Measurements from ENCODE around the gene NOS3. TPM values are rescaled to one million over a fixed set of nuclear protein-coding genes. Genes with fewer than 3 reads are reported as not detected.
A peak's percentile ranks its signal among the peaks of the same experiment; 100 is the strongest.
"Not testable (repeated sequence)": the region's sequence is repeated elsewhere in the genome, so short reads cannot be mapped to it uniquely, and the experiment has no call there.

The NOS3 gene
- total RNA-seq, 1 experiment from 2014 or later = 41.6 TPM

- DNase-seq (ENCODE audit: low spot score); in situ Hi-C loops (cut with HindIII; ENCODE audit: low sequenced_read_pairs): not testable (repeated sequence)
These were observed 52.6 kb downstream of the NOS3 start for GRCh38 chr7:151043449-151043848.

GRCh38 chr7:151043959-151044358 lies 53.1 kb downstream of the NOS3 start:
- DNase-seq (ENCODE audit: low spot score) = no peak
- in situ Hi-C loops (cut with HindIII; ENCODE audit: low sequenced_read_pairs) = no loop called here

- DNase-seq (ENCODE audit: low spot score) = no peak
- in situ Hi-C loops (cut with HindIII; ENCODE audit: low sequenced_read_pairs) = no loop called here
These were observed 54.4 kb downstream of the NOS3 start for GRCh38 chr7:151045262-151045661.

GRCh38 chr7:151045967-151046366 lies 55.1 kb downstream of the NOS3 start:
- in situ Hi-C loops (cut with HindIII; ENCODE audit: low sequenced_read_pairs) = no loop called here
- no peak for DNase-seq (ENCODE audit: low spot score)

GRCh38 chr7:151046603-151047573 lies 56.1 kb downstream of the NOS3 start:
- no peak for DNase-seq (ENCODE audit: low spot score)
- in situ Hi-C loops (cut with HindIII; ENCODE audit: low sequenced_read_pairs) = no loop called here

DNA sequence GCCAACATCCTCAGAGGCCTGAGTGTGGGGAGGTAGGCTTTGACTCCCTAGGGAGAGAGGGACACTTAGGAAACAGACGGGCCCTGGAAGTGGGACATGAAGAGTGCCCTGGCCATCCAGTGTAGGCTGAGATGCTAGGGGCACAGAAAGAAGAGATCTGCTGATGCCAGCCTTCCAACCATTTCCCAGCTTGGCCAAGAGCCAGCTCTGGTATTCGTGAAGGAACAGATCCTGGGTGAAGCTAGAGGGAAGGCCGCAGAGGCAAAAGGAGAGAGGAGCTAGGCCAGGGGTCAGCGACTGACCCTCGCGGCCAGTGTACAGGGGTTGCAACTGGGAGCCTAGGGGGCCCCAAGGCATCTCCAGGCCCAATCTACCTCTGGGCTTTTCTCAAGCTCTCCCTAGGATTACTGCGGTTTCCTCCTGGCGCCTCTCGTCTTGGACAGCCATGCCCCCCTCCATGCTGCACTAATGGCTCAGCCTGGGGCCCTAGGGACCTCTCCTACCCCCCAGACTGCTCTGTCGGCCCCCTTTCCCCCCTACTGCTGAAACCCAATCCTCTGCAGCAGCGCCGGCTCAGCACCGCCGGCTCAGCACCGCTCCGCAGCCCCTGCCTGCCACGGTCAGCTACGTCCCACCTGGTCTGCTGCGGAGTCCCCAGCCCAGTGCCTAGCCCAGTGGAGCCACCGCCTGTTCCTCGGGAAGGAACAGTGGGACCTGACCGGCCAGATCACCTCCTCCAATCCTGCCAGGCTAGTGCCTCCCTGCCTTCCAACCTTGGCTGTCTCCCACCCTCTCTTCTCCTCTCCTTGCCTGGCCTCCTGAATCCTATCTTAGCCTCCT lies 57.4 kb downstream of the NOS3 start, which contains the start of gene ASIC3:
ASIC3 (plus strand) TSS at position 556 of the 840 bp plus-strand sequence. CDS start 355 bp downstream, outside the sequence.
- DNase-seq (ENCODE audit: low spot score) = no peak
- in situ Hi-C loops (cut with HindIII; ENCODE audit: low sequenced_read_pairs) = no loop called here

GRCh38 chr7:151048911-151049463 lies 58.2 kb downstream of the NOS3 start:
- in situ Hi-C loops (cut with HindIII; ENCODE audit: low sequenced_read_pairs) = no loop called here

GRCh38 chr7:151051108-151051507 lies 60.3 kb downstream of the NOS3 start:
- DNase-seq (ENCODE audit: low spot score) = peak; percentile 40
- in situ Hi-C loops (cut with HindIII; ENCODE audit: low sequenced_read_pairs) = no loop called here

More at GRCh38 chr7:151048911-151049463, 58.2 kb downstream of the NOS3 start:
- no peak for DNase-seq (ENCODE audit: low spot score)

GRCh38 chr7:151053096-151053495 lies 62.3 kb downstream of the NOS3 start:
- in situ Hi-C loops (cut with HindIII; ENCODE audit: low sequenced_read_pairs) = no loop called here
- no peak for DNase-seq (ENCODE audit: low spot score)

DNA sequence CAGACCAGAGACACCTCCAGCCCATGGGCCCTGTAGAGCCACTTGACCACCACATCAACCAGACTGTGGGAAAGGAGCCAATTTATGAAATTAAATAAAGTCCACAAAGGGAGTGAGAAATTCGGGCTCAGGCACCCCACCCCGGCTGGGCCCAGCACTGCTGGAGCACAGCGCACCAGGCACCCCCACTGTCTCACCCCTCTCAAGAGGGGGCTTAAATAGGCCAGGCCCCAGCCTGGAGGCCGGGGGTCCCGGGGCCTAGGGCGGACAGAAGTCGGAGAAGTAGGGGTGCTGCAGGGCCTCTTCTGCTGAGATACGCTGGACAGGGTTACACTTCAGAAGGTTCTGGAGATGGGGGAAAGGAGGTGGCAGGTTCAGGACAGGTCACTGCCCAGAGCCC lies 62.9 kb downstream of the NOS3 start:
- no peak for DNase-seq (ENCODE audit: low spot score)
- in situ Hi-C loops (cut with HindIII; ENCODE audit: low sequenced_read_pairs) = no loop called here

- in situ Hi-C loops (cut with HindIII; ENCODE audit: low sequenced_read_pairs) = no loop called here
- no peak for DNase-seq (ENCODE audit: low spot score)
These were observed 65.5 kb downstream of the NOS3 start for GRCh38 chr7:151056283-151056665.

DNA sequence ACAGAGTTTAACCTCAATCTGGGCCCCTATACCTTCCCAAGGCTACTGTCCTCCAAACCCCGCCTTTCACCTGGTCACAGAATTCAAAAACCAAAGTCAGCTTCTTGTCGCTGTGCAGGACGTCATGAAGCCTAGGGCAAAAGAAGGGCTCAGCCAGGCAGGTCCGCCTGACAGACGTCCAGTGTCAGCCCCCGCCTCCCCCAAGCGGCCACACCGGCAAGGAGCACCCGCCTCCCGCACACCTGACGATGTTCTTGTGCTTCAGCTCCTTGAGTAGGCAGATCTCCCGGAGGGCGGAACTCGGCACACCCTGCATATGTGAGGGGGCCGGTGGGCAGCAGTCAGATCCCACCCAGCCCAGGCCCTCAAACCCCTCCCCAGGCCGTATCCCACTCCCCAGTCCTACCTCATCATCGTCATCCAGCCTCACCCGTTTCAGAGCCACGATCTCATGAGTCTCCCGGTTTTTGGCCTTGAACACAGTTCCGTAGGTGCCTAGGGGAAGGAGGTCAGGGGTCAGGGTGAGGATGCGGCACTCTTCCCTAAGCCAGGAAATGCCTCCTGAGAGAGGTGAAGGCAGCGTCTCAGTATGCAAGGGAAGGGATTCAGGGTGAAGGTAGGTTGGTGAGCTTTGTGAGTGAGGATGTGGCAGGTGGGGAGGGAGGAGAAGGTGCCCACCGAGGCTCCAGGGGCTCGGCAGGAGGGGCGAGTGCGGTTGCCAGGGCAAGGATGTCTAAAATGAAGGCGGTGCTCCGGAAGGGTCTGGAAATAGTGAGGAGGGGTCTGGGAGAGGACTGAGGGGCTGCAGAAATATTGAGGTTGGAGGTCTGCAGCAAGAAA lies 66.1 kb downstream of the NOS3 start:
- in situ Hi-C loops (cut with HindIII; ENCODE audit: low sequenced_read_pairs) = no loop called here
- DNase-seq (ENCODE audit: low spot score) = no peak

DNA sequence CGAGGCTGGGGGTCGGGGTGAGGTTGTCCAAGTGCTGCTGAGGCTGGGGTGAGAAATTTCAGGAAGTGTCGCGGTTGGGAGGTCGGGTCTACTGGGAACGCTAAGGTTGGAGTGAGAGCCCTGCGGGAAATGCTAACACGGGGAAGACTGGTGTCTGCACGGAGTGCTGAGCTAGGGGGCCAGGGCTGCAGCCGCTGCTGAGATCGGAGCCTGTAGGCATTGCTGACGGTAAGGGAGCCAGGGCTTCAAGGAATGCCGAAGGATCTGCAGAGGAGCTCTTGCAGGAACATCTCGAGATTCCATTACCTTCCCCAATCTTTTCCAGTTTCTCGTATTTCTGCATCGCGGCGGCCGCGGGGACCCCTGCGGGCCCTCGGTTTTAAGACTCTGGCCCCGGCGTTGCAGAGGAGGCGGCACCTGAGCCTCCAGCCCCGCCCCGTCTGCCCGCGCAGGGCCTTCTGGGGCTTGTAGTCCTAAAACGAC lies 66.7 kb downstream of the NOS3 start, which contains the start of gene CDK5:
CDK5 (minus strand) TSS at position 392 of the 483 bp plus-strand sequence; CDS start at position 343, 49 bp downstream.
- no peak for DNase-seq (ENCODE audit: low spot score)
- in situ Hi-C loops (cut with HindIII; ENCODE audit: low sequenced_read_pairs) = no loop called here

- DNase-seq (ENCODE audit: low spot score) = peak; percentile 100
- in situ Hi-C loops (cut with HindIII; ENCODE audit: low sequenced_read_pairs) = no loop called here
These were observed 67.4 kb downstream of the NOS3 start for GRCh38 chr7:151057989-151058780.

DNA sequence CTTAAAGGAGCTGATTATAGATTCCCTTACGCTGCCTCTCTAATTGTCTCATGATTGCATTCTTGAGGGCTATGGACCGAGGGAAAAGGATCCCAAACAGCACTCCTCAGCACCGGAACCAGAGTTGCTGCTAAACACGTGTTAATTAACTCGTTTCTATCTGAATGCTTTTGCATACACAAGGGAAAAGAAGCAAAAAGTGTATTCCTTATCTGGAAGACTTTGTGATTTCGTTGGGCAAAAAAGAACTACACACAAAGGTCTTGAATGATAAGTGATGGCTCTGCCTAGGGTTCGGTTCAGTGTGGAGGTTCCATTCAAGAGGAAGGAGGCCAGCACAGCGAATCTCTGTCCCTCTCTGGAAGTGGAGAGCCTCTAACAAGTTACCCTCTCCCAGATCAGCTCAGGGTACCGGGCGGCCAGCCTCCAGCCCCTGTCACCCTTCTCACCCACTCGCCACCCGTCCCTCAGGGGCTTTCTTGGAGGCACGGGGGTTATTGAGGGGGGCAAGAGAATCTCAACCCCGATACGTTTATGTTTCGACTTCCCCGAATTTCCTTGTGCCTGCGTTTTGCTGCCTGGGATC lies 68.1 kb downstream of the NOS3 start:
- in situ Hi-C loops (cut with HindIII; ENCODE audit: low sequenced_read_pairs) = no loop called here
- peak; percentile 45 for DNase-seq (ENCODE audit: low spot score)

GRCh38 chr7:151059367-151060112 lies 68.7 kb downstream of the NOS3 start, which contains the start of gene SLC4A2:
TSS of gene SLC4A2 (plus strand) at chr7:151059589. CDS start at chr7:151061988, 2,399 bp downstream.
- in situ Hi-C loops (cut with HindIII; ENCODE audit: low sequenced_read_pairs) = no loop called here
- DNase-seq (ENCODE audit: low spot score) = peak; percentile 44

GRCh38 chr7:151060113-151060415 lies 69.2 kb downstream of the NOS3 start:
- no peak for DNase-seq (ENCODE audit: low spot score)
- in situ Hi-C loops (cut with HindIII; ENCODE audit: low sequenced_read_pairs) = no loop called here
